ENCODE data around the gene GNS. TPM values are rescaled to one million over a fixed set of nuclear protein-coding genes. Genes with fewer than 3 reads are reported as not detected.

Gene GNS
- total RNA-seq, 1 donor from 2014 or later = 86.6 TPM

GRCh38 chr12:64742416-64742815 is 16.8 kb downstream of the GNS start:
- DNase-seq (ENCODE audit: low spot score) = no peak
- intact Hi-C loops (cut with DNase I) = no loop called here

DNA sequence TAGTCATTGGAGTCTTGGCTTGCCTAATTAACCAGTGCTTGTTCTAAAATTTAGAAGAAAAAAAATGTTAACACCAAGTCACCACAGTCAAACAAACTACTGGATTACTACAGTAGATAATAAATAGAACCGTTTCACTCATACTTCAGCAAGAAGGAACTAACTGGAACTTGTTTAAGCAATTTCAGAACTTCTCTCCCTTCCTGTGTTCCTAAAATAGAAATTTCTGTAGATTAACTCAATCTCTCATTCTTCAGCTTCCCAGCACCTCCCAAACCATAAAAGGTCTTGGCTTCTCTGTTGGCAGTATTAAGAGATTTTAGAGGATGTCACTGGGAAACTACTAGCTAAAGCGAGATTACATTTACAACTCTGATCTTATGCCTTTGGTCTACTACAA is 18.6 kb downstream of the GNS start:
- no peak for DNase-seq (ENCODE audit: low spot score)

GRCh38 chr12:64739778-64740177 is 19.4 kb downstream of the GNS start:
- no peak for DNase-seq (ENCODE audit: low spot score)
- intact Hi-C loops (cut with DNase I) = no loop called here

More for the DNA sequence above, 18.6 kb downstream of the GNS start:
- intact Hi-C loops (cut with DNase I) = no loop called here

DNA sequence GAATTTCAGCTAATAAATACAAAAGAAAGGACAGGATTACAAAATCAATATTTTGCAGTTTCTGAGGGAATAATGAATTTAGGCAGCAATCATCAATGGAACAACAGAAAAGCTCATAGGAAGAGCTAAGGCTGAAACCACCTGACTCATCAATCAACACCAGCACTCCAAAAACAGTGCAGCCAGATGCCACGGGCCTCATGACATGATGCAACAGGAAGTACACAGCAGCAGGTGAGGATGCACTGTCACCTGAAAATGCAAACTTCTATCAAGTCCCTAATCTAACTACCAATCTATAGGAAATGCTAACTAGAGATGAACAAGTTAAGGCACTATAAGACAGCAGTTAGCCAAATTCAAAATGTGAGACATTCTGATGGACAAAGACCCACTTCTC is 21.7 kb downstream of the GNS start:
- intact Hi-C loops (cut with DNase I) = no loop called here
- no peak for DNase-seq (ENCODE audit: low spot score)

DNA sequence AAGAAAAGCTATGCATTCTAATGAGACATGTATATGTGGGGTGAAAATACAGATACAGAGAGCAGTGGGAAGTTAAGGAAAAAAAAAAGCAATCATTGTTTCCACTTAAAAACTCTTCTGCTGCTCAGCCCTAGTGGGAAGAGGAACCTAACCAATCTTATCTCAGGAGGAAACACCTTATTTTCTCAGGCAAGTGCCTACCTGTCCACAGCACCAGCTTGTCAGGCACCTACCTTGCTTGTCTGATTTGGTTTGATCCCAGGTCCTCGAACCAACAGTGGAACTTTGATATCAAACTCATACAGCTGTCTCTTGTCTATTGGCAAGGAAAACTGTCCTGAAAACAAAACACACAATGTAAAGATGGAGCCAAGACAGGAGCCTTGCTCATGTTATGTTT is 22.4 kb downstream of the GNS start:
- no peak for DNase-seq (ENCODE audit: low spot score)
- intact Hi-C loops (cut with DNase I) = no loop called here

DNA sequence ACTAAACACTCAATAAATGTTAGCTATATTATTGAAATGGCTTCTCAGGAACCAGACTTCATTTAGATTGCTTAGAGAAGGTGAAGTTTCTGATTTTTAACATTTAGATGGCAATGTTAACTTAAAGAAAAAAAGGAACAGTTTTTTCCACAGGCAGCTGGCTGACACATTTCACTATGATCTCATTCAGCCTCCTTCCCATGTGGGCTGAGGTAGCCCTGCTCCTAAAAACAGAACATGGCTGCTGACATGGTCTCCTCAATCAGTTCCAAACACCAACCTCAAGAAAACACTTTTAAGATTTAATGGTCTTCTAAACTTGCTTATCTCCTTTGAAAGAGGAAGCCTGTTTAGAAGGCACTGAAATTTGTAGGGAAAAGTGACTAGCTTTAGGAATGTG is 23.8 kb downstream of the GNS start:
- no peak for DNase-seq (ENCODE audit: low spot score)
- intact Hi-C loops (cut with DNase I) = no loop called here

DNA sequence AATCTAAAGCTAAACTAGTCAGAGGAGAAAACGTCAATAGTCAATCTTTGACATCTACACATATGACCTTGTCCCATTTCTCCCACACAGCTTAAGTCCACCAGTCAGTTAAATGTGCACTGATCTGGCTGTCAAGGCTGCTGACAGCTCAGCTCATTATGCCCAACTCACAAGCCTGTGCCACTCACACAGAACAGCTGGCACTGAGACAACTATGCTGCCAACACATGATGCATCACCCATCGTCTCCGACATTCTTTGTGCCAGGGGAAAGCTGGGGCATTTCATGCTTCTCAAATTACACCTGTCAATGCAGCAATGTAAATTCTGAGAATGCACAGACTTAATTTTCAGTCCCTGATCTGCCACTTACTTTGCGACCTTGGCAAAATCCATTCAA is 25.3 kb downstream of the GNS start:
- DNase-seq (ENCODE audit: low spot score) = peak; percentile 82
- intact Hi-C loops (cut with DNase I) = no loop called here

GRCh38 chr12:64731683-64732082 is 27.5 kb downstream of the GNS start:
- intact Hi-C loops (cut with DNase I) = no loop called here
- DNase-seq (ENCODE audit: low spot score) = no peak

DNA sequence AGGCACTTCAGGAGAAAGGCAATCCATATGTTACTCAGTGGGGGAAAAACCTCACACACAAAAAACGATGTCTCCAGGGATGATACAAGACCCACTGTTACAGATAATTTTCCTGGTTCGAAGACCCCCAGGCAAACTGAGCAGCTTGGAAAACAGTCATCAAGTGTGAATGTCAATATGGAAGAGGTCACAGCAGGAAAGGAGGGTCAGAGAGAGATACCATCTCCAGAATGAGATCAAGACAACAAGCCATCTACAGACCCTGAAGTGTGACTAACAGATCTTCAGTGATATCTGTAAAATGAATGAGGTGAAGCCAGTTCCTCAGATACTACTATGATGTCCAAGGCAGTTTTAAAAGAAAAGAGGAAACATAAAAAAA is 28.6 kb downstream of the GNS start:
- intact Hi-C loops (cut with DNase I) = no loop called here
- no peak for DNase-seq (ENCODE audit: low spot score)

DNA sequence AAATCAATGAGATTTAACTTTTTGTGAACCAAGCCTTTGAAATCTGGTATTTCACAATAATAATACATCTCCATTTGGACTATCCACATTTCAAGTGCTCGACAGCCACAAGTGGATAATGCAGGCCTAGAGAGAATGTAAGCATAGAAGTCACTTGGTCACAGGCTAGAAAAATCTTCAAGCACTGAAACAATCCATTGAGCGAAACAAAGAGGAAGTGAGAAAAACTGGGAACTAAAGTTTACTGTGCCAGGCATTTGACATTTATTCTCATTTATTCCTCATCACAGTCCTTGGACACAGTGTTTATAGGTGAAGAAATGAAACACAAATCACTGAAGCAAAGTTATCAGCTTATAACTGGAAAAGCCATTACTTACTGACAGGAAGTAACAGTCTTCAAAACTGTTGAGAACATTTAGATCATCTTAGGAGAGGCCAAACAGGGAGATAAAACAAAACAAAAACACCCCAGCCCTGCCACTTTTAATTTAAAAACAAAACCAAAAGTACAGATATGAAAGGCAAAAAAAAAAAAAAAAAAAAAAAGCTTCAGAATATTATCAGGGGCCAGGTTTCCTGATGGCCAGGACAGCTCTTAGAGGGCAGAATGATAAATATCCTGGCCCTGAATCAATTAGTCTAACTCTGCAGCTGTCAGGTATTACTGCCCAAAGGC is 29.2 kb downstream of the GNS start:
- no peak for DNase-seq (ENCODE audit: low spot score)
- intact Hi-C loops (cut with DNase I) = no loop called here

DNA sequence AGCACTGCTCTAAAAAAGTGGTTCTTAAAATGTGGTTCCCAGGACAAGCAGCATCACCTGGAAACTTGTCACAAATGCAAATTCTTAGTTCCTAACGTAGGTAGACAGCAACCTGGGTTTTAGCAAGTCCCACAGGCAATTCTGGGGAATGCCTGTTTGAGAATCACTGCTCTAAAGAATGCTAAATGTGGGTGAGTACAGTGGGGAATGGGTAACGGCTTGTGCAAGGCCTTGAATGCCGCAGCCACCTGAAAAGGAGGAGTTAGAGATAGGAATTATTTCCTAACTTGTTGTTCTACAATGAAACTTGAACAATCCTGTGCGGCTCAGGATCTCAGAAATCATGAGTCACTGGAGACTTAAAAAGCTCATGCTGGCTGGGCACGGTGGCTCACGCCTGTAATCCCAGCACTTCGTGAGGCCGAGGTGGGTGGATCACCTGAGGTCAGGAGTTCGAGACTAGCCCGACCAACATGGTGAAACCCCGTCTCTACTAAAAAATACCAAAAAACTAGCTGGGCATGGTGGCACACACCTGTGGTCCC is 34.9 kb downstream of the GNS start:
- intact Hi-C loops (cut with DNase I) = no loop called here
- DNase-seq (ENCODE audit: low spot score) = no peak

- no peak for DNase-seq (ENCODE audit: low spot score)
- intact Hi-C loops (cut with DNase I) = no loop called here
Observed at GRCh38 chr12:64723630-64724029, 35.6 kb downstream of the GNS start.

DNA sequence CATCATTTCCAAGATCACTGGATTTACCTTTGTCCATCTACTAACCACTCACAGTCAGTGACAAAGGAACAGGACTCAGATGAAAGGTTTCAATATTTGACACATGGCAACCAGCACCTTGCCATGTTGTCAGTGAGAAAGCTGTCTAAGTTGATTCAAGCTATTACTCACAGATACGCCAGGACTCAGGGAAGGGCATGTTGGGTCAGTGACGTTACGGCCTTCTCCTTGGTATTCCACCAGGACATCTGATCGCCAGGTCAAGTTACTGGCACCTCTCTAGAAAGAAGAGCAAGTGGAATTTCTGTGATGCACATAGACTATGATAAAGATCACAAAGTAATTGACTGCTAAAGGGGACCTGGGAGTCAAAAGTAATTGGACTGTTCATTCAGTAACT is 36.4 kb downstream of the GNS start:
- no peak for DNase-seq (ENCODE audit: low spot score)
- intact Hi-C loops (cut with DNase I) = no loop called here

- intact Hi-C loops (cut with DNase I) = no loop called here
- no peak for DNase-seq (ENCODE audit: low spot score)
Observed at GRCh38 chr12:64720884-64721283, 38.3 kb downstream of the GNS start.

- intact Hi-C loops (cut with DNase I) = no loop called here
- DNase-seq (ENCODE audit: low spot score) = no peak
Observed at GRCh38 chr12:64718649-64719048, 40.6 kb downstream of the GNS start.

- DNase-seq (ENCODE audit: low spot score) = no peak
- intact Hi-C loops (cut with DNase I) = no loop called here
Observed at GRCh38 chr12:64716839-64717455, 42.3 kb downstream of the GNS start.

DNA sequence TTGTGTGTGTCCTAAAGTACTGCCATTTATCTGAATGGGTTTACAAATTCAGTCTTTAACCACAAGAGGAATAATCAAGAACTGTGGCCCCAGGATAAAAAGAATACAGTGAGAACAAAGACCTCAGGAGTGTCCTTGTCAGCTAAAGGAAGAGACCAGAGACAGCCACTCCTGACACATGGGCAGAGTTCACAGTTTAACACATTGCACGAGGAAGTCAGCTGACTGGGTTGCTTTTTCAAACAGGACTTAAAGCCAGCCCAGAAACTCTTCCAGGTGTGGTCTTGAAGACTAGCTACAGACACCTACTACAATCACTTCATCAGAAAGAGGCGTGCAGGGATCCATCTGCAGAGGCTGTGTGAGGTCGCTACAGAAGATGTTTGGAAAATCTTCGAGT is 42.8 kb downstream of the GNS start:
- no peak for DNase-seq (ENCODE audit: low spot score)
- intact Hi-C loops (cut with DNase I) = no loop called here

DNA sequence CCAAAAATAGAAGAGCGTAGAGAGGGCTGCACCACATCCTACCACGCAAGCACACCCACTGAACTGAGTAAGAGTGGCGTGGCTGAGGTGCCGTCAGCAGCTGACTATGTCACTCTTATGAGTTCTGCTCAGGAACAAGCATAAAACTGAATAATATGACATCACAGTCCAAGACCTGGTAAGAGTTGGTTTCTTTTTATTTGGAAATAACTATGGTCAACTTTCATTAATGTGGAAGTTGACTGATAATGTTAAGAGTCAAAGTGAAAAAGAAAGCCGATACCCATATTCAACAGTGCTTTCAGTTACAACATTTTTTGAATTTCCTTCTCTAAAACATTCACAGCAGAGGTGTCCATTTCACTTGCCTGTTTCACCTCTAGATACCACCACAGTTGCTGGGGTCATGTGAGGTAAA is 44.6 kb downstream of the GNS start:
- no peak for DNase-seq (ENCODE audit: low spot score)
- intact Hi-C loops (cut with DNase I) = no loop called here

DNA sequence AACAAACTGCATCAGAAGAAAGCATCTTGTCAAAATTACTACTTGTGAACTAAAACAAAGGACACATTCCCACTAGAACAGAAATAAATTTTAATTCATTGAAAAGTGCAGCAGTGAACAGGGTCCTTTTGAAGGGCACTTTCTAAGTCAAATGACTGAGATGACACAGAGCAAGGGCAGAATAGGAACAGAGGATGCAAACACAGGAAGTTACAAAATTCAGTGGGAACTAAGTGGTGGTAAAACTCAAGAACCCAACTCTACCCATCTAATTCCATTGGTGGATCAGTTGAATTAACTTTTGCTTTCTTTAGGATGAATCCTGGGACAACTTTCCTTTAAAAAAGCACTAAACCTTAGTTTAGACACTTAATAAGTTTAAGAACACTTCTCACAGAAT is 45.8 kb downstream of the GNS start:
- DNase-seq (ENCODE audit: low spot score) = no peak
- intact Hi-C loops (cut with DNase I) = no loop called here

DNA sequence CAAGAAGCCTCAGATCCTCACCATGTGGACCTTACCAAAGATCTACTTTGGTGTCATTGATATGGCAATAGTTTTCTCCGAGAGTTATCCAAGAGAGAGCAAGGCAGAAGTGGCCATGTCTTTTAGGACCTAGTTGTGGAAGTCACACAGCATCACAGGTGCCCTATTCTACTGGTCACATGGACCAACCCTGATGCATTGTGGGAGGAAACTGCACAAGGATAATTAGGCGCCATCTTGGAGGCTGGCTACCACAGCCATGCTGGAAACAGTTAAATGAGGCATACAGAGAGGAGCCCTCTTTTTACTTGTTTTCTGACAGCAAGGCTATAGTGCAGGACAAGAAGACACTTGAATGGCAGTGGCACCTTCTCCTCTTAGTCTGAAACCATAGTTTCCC is 49.8 kb downstream of the GNS start:
- DNase-seq (ENCODE audit: low spot score) = no peak
- intact Hi-C loops (cut with DNase I) = no loop called here

DNA sequence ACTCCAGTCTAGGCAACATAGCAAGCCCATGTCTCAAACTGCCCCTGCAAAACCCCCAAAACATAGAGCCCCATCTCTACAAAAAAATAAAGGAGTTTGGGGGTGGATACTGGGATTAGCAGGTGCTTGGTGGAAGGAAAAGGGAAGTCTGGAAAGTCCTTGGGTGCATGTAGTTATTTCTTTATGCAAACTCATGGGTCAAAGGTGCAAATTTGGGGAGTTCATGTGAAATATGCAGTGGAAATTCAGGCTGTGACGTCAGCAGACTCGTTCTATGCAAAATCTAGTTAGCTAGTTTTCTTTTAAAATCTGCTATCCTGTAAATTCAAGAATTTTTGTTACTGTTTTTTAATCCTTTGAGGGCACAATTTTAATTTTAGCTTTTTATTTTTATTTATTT is 51.3 kb downstream of the GNS start:
- no peak for DNase-seq (ENCODE audit: low spot score)
- intact Hi-C loops (cut with DNase I) = no loop called here

DNA sequence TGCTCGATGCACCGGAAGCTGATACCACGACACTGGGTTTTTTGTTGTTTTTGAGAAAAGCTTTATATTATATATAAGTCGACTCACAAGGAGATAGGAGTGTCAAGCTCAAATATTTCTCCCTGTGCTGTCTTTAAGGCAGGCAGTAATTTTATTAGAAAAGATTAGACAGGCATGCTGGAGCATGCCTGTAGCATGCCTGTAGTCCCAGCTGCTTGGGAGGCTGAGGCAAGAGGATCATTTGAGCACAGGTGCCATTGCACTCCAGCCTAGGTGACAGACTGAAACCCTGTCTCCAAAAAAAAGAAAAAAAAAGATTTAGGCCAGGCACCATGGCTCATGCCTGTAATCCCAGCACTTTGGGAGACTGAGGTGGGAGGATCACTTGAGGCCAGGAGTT is 51.8 kb downstream of the GNS start:
- intact Hi-C loops (cut with DNase I) = no loop called here
- no peak for DNase-seq (ENCODE audit: low spot score)
